ENCODE measurements around the gene NTRK3. TPM values are rescaled to one million over a fixed set of nuclear protein-coding genes. Genes with fewer than 3 reads are reported as not detected.

The NTRK3 gene
- total RNA-seq, 6 donors from 2014 or later, result 1.4 to 11.5 (median 2.4) TPM

- ATAC-seq (ENCODE audit: low FRiP score in 2 of 2) (no peak), DNase-seq (no peak)
- Histone ChIP-seq H3K4me1 (no peaks in the 10 kb centered on the region), H3K27me3 (no peaks in the 10 kb centered on the region), H3K36me3 (no peaks in the 10 kb centered on the region), H3K9me3 (no peaks in the 10 kb centered on the region), H3K4me3 (no peak overlapping the region), H3K27ac (no peak overlapping the region)
- TF ChIP-seq POLR2AphosphoS5 (IDR thresholded peaks at IDR 0.05) (no peak), POLR2A (IDR thresholded peaks at IDR 0.05) (no peak), EP300 (IDR thresholded peaks at IDR 0.05) (no peak), CTCF (IDR thresholded peaks at IDR 0.05) (no peak)
- 53 to 76% methylated on average over 2 to 4 of the region's 4 CpGs for WGBS, 2 donors
Measured at GRCh38 chr15:88066636-88067330, 189.8 kb downstream of the NTRK3 start.

- H3K27ac ChIP-seq, result no peak overlapping the region
- DNase-seq (peak in 1 of 2 donors; percentile 58), ATAC-seq (ENCODE audit: low FRiP score in 2 of 2) (no peak)
- no peak overlapping the region for H3K4me3 ChIP-seq
- no peak for TF ChIP-seq POLR2AphosphoS5 (IDR thresholded peaks at IDR 0.05)
- TF ChIP-seq POLR2A (IDR thresholded peaks at IDR 0.05), result no peak
- TF ChIP-seq EP300 (IDR thresholded peaks at IDR 0.05), result no peak
- no peak for TF ChIP-seq CTCF (IDR thresholded peaks at IDR 0.05)
- H3K36me3 ChIP-seq, result no peaks in the 10 kb centered on the region
- 68 to 88% methylated on average over 9 to 10 of the region's 10 CpGs for WGBS, 2 donors
- H3K4me1 ChIP-seq, result no peaks in the 10 kb centered on the region
- H3K27me3 ChIP-seq, result no peaks in the 10 kb centered on the region
- no peaks in the 10 kb centered on the region for H3K9me3 ChIP-seq
Measured at GRCh38 chr15:88061452-88061851, 195.1 kb downstream of the NTRK3 start.

- no peaks in the 10 kb centered on the region for H3K4me1 ChIP-seq
- H3K27ac ChIP-seq, result no peak overlapping the region
- no peak for ATAC-seq (ENCODE audit: low FRiP score in 2 of 2)
- H3K27me3 ChIP-seq, result no peaks in the 10 kb centered on the region
- no peaks in the 10 kb centered on the region for H3K9me3 ChIP-seq
- DNase-seq, result no peak
- H3K4me3 ChIP-seq, result no peak overlapping the region
- WGBS, 2 donors, result 62 to 84% methylated on average over 4 of the region's 4 CpGs
- no peak for TF ChIP-seq EP300 (IDR thresholded peaks at IDR 0.05)
- H3K36me3 ChIP-seq, result no peaks in the 10 kb centered on the region
Measured at GRCh38 chr15:88060383-88060782, 196.2 kb downstream of the NTRK3 start.

- no peaks in the 10 kb centered on the region for H3K27me3 ChIP-seq
- TF ChIP-seq POLR2A (IDR thresholded peaks at IDR 0.05) (no peak), EP300 (IDR thresholded peaks at IDR 0.05) (no peak), POLR2AphosphoS5 (IDR thresholded peaks at IDR 0.05) (no peak), CTCF (IDR thresholded peaks at IDR 0.05) (no peak)
- WGBS, 2 donors, result 78 to 89% methylated on average over 9 of the region's 9 CpGs
Measured at GRCh38 chr15:88057836-88058235, 198.7 kb downstream of the NTRK3 start.

GRCh38 chr15:88049506-88049905 lies 207.0 kb downstream of the NTRK3 start:
- Histone ChIP-seq H3K27ac (no peak overlapping the region), H3K27me3 (no peaks in the 10 kb centered on the region), H3K4me3 (no peak overlapping the region), H3K9me3 (no peaks in the 10 kb centered on the region), H3K36me3 (no peaks in the 10 kb centered on the region), H3K4me1 (no peaks in the 10 kb centered on the region)
- DNase-seq (no peak), ATAC-seq (ENCODE audit: low FRiP score in 2 of 2) (no peak)
- WGBS, 2 donors, result 63 to 68% methylated on average over 1 of the region's 1 CpG
- no peak for TF ChIP-seq POLR2A (IDR thresholded peaks at IDR 0.05)
- TF ChIP-seq EP300 (IDR thresholded peaks at IDR 0.05), result no peak
- TF ChIP-seq CTCF (IDR thresholded peaks at IDR 0.05), result no peak

More at GRCh38 chr15:88057836-88058235, 198.7 kb downstream of the NTRK3 start:
- no peaks in the 10 kb centered on the region for H3K9me3 ChIP-seq
- ATAC-seq (ENCODE audit: low FRiP score in 2 of 2) (no peak), DNase-seq (no peak)
- no peaks in the 10 kb centered on the region for H3K4me1 ChIP-seq
- H3K36me3 ChIP-seq, result no peaks in the 10 kb centered on the region
- H3K27ac ChIP-seq, result no peak overlapping the region
- H3K4me3 ChIP-seq, result no peak overlapping the region

Measured in upper lobe of left lung (tissue), 6 donors.